GM19372 (cell line): ENCODE data around the gene RPL36AL.

Experiments
- ATAC-seq: cut with Tn5 transposase; IDR thresholded peaks from one replicate; pipeline ENCODE4 v1.9.1; 2021; ENCODE audit warnings: mild to moderate bottlenecking, low read depth, moderate library complexity; ENCODE audit not compliant: unreplicated experiment

RPL36AL gene

GRCh38 chr14:49582113-49582977 is 38.1 kb downstream of the RPL36AL start:
- ATAC-seq = no peak

DNA sequence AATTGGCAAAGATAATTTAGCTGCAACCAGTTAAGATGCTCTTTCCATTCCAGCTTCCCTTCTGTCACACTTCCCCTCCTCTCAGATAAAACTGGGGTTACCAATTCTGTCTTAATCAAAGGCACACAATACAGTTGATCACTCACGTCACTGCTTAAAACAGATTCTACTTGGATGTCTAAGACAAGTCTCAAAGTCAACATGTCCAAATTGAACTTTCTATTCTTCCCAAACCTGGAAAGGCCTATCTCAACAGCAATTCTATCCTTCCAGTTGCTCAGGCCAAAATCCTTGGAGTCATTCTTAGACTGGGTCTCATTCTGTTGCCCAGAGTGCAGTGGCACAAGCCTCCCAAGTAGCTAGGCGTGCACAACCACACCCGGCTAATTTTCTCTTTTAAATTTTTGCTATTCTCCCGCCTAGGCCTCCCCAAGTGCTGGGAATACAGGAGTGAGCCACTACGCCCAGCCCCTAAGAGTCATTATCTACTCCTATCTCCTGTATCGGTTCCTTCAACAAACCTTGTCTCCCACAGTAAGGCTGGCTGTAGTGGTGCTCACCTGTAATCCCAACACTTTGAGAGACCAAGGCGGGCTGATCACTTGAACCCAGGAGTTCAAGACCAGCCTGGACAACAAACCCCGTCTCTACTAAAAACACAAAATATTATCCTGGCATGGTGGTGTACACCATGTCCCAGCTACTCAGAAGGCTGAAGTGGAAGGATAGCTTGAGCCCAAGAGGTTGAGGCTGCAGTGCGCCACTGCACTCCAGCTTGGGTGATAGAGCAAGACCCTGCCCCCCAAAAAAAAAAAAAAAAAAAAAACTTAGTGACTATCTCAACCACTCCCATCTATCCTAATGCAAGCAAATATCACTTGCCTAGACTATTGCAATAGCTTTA is 39.0 kb downstream of the RPL36AL start:
- no peak for ATAC-seq

DNA sequence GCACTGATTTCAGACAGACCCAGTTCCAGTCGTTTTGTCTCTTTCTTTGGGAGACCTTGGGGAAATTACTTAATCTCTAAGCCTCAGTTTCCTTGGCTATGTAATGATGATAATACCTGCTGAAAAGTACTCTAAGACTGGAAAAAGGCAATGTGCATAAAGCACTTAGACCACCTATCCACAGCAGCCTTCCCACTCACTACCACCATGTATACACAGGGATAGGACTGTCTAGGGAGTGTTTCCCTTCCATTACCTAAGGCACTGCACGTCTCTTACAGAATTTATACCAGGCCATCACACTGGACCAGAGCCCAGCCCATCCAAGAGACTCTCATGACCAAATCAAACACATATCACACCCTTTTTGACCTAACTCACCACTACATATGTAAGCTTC is 40.6 kb downstream of the RPL36AL start:
- no peak for ATAC-seq

DNA sequence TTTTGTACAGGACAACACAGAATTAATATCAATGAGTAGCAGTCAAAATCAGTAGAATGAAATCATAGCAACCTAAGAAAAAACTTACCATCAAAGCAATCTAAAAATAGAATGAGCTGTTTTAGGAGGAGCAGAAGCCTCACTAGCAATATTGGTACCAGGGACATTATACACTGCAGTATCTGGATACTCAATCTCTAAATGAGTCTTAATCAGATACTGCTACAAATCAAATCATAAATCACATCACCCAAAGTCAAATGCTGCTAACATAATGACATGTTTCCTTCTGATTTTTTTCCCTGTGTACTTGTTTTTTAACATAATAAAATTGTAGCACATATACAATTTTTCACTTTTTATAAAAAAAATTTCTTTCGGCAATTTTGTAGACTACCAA is 42.3 kb downstream of the RPL36AL start:
- no peak for ATAC-seq

- ATAC-seq = no peak
Observed at GRCh38 chr14:49574038-49574437, 46.4 kb downstream of the RPL36AL start.

GRCh38 chr14:49569281-49569680 is 51.1 kb downstream of the RPL36AL start:
- no peak for ATAC-seq
